Muscle layer of duodenum (tissue), 2 donors: ENCODE measurements around the gene OPCML.

ENCODE experiments used
- H3K27ac ChIP-seq: one replicate; pipeline ENCODE4 v1.7.0; 2013; ENCODE audit warnings: mild to moderate bottlenecking, low read length
- H3K27me3 ChIP-seq: one replicate; pipeline ENCODE4 v1.7.0; 2013; ENCODE audit warnings: low read depth, mild to moderate bottlenecking, control low read depth, low read length
- H3K36me3 ChIP-seq, 2 donors: one replicate each; pipeline ENCODE4 v1.7.0; 2013; ENCODE audit warnings: low read length in 2 of 2, control low read depth in 1 of 2, mild to moderate bottlenecking in 1 of 2; ENCODE audit not compliant: insufficient read depth in 2 of 2, control insufficient read depth in 1 of 2
- H3K4me1 ChIP-seq, 2 donors: one replicate each; pipeline ENCODE4 v1.7.0; 2013; ENCODE audit warnings: low read length in 2 of 2, mild to moderate bottlenecking in 2 of 2, control low read depth in 1 of 2, moderate library complexity in 1 of 2; ENCODE audit not compliant: insufficient read depth in 2 of 2, control insufficient read depth in 1 of 2
- H3K4me3 ChIP-seq, 2 donors: one replicate each; pipeline ENCODE4 v1.7.0; 2013; ENCODE audit warnings: low read length in 2 of 2, low read depth in 1 of 2, mild to moderate bottlenecking in 1 of 2
- H3K9me3 ChIP-seq, 2 donors: one replicate each; pipeline ENCODE4 v1.7.0; 2013; ENCODE audit warnings: low read length in 2 of 2, control low read depth in 1 of 2, mild to moderate bottlenecking in 1 of 2; ENCODE audit not compliant: control insufficient read depth in 1 of 2
- donor health status: healthy.

The OPCML gene

GRCh38 chr11:133346137-133346536, 186.2 kb downstream of the OPCML start:
- H3K36me3 ChIP-seq: no peaks in the 10 kb centered on the region
- H3K4me1 ChIP-seq: no peaks in the 10 kb centered on the region
- H3K27ac ChIP-seq: no peak overlapping the region
- H3K9me3 ChIP-seq: no peaks in the 10 kb centered on the region
- no peaks in the 10 kb centered on the region for H3K27me3 ChIP-seq
- H3K4me3 ChIP-seq: no peak overlapping the region

- no peaks in the 10 kb centered on the region for H3K27me3 ChIP-seq
- no peak overlapping the region for H3K27ac ChIP-seq
- no peak overlapping the region for H3K4me3 ChIP-seq
- H3K4me1 ChIP-seq: no peaks in the 10 kb centered on the region
- H3K9me3 ChIP-seq: no peaks in the 10 kb centered on the region
- H3K36me3 ChIP-seq: no peaks in the 10 kb centered on the region
Observed at GRCh38 chr11:133343951-133344350, 188.3 kb downstream of the OPCML start.

GRCh38 chr11:133339495-133340140, 192.7 kb downstream of the OPCML start:
- no peaks in the 10 kb centered on the region for H3K9me3 ChIP-seq
- no peaks in the 10 kb centered on the region for H3K27me3 ChIP-seq
- no peak overlapping the region for H3K27ac ChIP-seq
- H3K4me3 ChIP-seq: no peak overlapping the region
- H3K36me3 ChIP-seq: no peaks in the 10 kb centered on the region
- H3K4me1 ChIP-seq: no peaks in the 10 kb centered on the region

- no peaks in the 10 kb centered on the region for H3K27me3 ChIP-seq
- H3K9me3 ChIP-seq: no peaks in the 10 kb centered on the region
- H3K36me3 ChIP-seq: no peaks in the 10 kb centered on the region
- no peak overlapping the region for H3K27ac ChIP-seq
- H3K4me1 ChIP-seq: no peaks in the 10 kb centered on the region
- no peak overlapping the region for H3K4me3 ChIP-seq
Observed at GRCh38 chr11:133338588-133338987, 193.7 kb downstream of the OPCML start.

- Histone ChIP-seq H3K4me3 (no peak overlapping the region), H3K36me3 (no peaks in the 10 kb centered on the region), H3K27me3 (no peaks in the 10 kb centered on the region), H3K4me1 (no peaks in the 10 kb centered on the region), H3K27ac (no peak overlapping the region), H3K9me3 (no peaks in the 10 kb centered on the region)
Observed at GRCh38 chr11:133337951-133338418, 194.3 kb downstream of the OPCML start.

- H3K4me3 ChIP-seq: no peak overlapping the region
- no peaks in the 10 kb centered on the region for H3K27me3 ChIP-seq
- H3K9me3 ChIP-seq: no peaks in the 10 kb centered on the region
- H3K4me1 ChIP-seq: no peaks in the 10 kb centered on the region
- H3K36me3 ChIP-seq: no peaks in the 10 kb centered on the region
- H3K27ac ChIP-seq: no peak overlapping the region
Observed at GRCh38 chr11:133337193-133337592, 195.1 kb downstream of the OPCML start.

- no peaks in the 10 kb centered on the region for H3K36me3 ChIP-seq
- no peaks in the 10 kb centered on the region for H3K27me3 ChIP-seq
- H3K27ac ChIP-seq: no peak overlapping the region
- no peaks in the 10 kb centered on the region for H3K4me1 ChIP-seq
- no peak overlapping the region for H3K4me3 ChIP-seq
- H3K9me3 ChIP-seq: no peaks in the 10 kb centered on the region
Observed at GRCh38 chr11:133331031-133331430, 201.3 kb downstream of the OPCML start.

GRCh38 chr11:133326849-133327248, 205.5 kb downstream of the OPCML start:
- Histone ChIP-seq H3K4me1 (no peaks in the 10 kb centered on the region), H3K36me3 (no peaks in the 10 kb centered on the region), H3K9me3 (no peaks in the 10 kb centered on the region), H3K27ac (no peak overlapping the region), H3K27me3 (no peaks in the 10 kb centered on the region), H3K4me3 (no peak overlapping the region)

- Histone ChIP-seq H3K27me3 (no peaks in the 10 kb centered on the region), H3K4me3 (no peak overlapping the region), H3K9me3 (no peaks in the 10 kb centered on the region), H3K27ac (no peak overlapping the region), H3K36me3 (no peaks in the 10 kb centered on the region), H3K4me1 (no peaks in the 10 kb centered on the region)
Observed at GRCh38 chr11:133326332-133326731, 206.0 kb downstream of the OPCML start.

- H3K27me3 ChIP-seq: no peaks in the 10 kb centered on the region
- no peaks in the 10 kb centered on the region for H3K36me3 ChIP-seq
- no peak overlapping the region for H3K4me3 ChIP-seq
- no peak overlapping the region for H3K27ac ChIP-seq
- no peaks in the 10 kb centered on the region for H3K4me1 ChIP-seq
- H3K9me3 ChIP-seq: no peaks in the 10 kb centered on the region
Observed at GRCh38 chr11:133325711-133326110, 206.6 kb downstream of the OPCML start.

GRCh38 chr11:133323354-133323753, 208.9 kb downstream of the OPCML start:
- Histone ChIP-seq H3K36me3 (no peaks in the 10 kb centered on the region), H3K27ac (no peak overlapping the region), H3K4me1 (no peaks in the 10 kb centered on the region), H3K9me3 (no peaks in the 10 kb centered on the region), H3K27me3 (no peaks in the 10 kb centered on the region), H3K4me3 (no peak overlapping the region)

GRCh38 chr11:133318221-133318620, 214.1 kb downstream of the OPCML start:
- Histone ChIP-seq H3K27me3 (no peaks in the 10 kb centered on the region), H3K4me3 (no peak overlapping the region), H3K36me3 (no peaks in the 10 kb centered on the region), H3K4me1 (no peaks in the 10 kb centered on the region), H3K27ac (no peak overlapping the region), H3K9me3 (no peaks in the 10 kb centered on the region)
